Cardiac fibroblast (primary cell): Measurements from ENCODE around the gene XPO6.

Experiments
- DNase-seq, 2 donors: peaks; one replicate each; pipeline versions ENCODE4 v3.0.0 to v3.0.0-alpha.2; 2010; ENCODE audit warnings: low read depth in 2 of 2
- H3K4me3 ChIP-seq, 2 donors: replicated peaks in 1 of 2; 1 replicate in 1 of 2; 2 replicates in 1 of 2; pipeline ENCODE4 v1.5.1; 2011; ENCODE audit warnings: low read depth in 2 of 2, low read length in 2 of 2, mild to moderate bottlenecking in 2 of 2, moderate library complexity in 1 of 2
- TF ChIP-seq, protein P1 (sequence below): IDR thresholded peaks from one replicate; pipeline ENCODE4 v1.5.1; 2011; ENCODE audit warnings: low read depth, mild to moderate bottlenecking, low read length, inconsistent platforms

Gene XPO6

DNA sequence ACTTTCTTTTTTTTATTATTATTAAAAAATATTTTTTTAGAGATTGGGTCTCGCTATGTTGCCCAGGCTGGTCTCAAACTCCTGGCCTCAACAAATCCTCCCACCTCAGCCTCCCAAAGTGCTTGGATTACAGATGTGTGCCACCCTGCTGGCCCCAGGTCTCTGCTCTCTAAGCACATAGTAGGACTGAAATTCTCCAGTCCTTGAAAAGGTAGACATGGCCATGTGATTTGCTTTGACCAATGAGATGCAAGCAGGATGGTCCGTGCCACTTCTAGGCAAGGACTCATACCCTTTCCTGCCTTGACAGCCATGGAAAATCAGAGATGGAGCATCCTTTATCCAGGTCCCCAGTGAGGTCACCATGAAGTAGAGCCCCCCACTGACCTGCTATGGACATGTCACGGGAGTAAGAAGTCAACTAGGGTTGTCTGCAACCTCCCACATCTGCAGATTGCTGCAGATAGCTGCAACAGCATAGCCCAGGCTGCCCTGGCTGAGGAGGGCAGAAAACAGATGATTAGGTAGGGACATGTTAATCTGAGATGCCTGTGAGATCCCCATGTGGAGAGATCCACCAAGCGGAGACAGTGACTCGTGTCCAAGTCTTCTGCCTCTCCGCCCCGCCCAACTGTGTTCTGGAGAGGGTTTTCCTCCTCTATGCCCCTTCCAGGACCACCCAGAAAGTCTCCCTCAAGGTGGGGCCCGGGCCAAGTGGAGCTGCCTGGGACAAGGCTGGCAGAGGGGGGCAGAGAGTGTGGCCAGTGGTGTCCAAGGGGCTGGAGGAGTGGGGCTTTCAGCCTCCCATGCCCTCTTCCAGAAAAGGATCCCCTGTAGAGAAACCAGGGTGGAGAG is 159.3 kb downstream of the XPO6 start:
- H3K4me3 ChIP-seq = no peak overlapping the region
- DNase-seq = no peak
- TF ChIP-seq, protein P1, sequence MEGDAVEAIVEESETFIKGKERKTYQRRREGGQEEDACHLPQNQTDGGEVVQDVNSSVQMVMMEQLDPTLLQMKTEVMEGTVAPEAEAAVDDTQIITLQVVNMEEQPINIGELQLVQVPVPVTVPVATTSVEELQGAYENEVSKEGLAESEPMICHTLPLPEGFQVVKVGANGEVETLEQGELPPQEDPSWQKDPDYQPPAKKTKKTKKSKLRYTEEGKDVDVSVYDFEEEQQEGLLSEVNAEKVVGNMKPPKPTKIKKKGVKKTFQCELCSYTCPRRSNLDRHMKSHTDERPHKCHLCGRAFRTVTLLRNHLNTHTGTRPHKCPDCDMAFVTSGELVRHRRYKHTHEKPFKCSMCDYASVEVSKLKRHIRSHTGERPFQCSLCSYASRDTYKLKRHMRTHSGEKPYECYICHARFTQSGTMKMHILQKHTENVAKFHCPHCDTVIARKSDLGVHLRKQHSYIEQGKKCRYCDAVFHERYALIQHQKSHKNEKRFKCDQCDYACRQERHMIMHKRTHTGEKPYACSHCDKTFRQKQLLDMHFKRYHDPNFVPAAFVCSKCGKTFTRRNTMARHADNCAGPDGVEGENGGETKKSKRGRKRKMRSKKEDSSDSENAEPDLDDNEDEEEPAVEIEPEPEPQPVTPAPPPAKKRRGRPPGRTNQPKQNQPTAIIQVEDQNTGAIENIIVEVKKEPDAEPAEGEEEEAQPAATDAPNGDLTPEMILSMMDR = no peak

DNA sequence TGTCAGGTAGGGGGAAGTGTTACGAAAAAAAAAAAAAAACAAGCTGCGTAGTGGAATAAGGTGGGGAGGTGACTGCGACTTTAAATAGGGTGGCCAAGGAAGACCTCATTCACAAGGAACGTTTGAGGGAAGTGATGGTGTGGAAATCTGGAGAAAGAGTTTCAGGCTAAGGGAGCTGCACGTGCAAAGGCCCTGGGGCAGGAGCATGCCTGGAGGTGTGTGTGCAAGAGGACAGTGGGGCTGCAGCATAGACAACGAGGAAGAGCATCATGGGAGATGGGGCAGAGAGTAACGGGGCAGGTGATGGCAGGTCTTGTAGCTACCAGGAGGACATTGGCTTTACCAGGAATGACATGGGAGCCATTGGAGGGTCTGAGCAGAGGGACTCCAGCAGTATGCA is 160.3 kb downstream of the XPO6 start:
- DNase-seq = no peak
- TF ChIP-seq, protein P1 = no peak
- H3K4me3 ChIP-seq = no peak overlapping the region
